IMR-90 (cell line): ENCODE data around the gene SERPINB2. TPM values are rescaled to one million over a fixed set of nuclear protein-coding genes. Genes with fewer than 3 reads are reported as not detected.

Experiments
- ATAC-seq: fragments of 200-7000 bp; cut with Tn5 transposase; 2 replicates; pipeline ENCODE4 v1.9.1; 2020; ENCODE audit warnings: low read depth, mild to moderate bottlenecking, moderate library complexity
- BruUV-seq: library from RNA; stranded (reverse); fragments of 400-500 nt; replicated peaks from 2 replicates; lab custom pipeline; 2021; lab: Mats Ljungman, UMichigan
- CTCF ChIA-PET: fragments of 300-600 bp; formaldehyde crosslinking; extraction: SDS; loops from one replicate; lab custom pipeline; 2021; ENCODE audit warnings: antibody characterized with exemption; lab: Yijun Ruan, JAX
- POLR2A ChIA-PET: fragments of 300-600 bp; sonication (Branson Sonifier 250); formaldehyde crosslinking; loops from one replicate; lab custom pipeline; 2022; ENCODE audit warnings: antibody characterized with exemption; ENCODE audit not compliant: unreplicated experiment; lab: Charles Lee
- DNase-seq: peaks from one replicate; pipeline ENCODE4 v3.0.0; 2013
- H2AFZ ChIP-seq: replicated peaks from 2 replicates; pipeline ENCODE3; 2013; ENCODE audit warnings: low read length, mild to moderate bottlenecking; ENCODE audit not compliant: poor library complexity
- H2AK5ac ChIP-seq: 2 replicates; pipeline ENCODE4 v1.6.1; 2013; ENCODE audit warnings: low read depth, low read length, inconsistent platforms
- H2AK9ac ChIP-seq: replicated peaks from 2 replicates; pipeline ENCODE3; 2013; ENCODE audit warnings: mild to moderate bottlenecking, low read depth, low read length, moderate library complexity; ENCODE audit not compliant: poor library complexity
- H2BK120ac ChIP-seq: 2 replicates; pipeline ENCODE4 v1.6.1; 2013; ENCODE audit warnings: low read depth, low read length, inconsistent platforms
- H2BK15ac ChIP-seq: 3 replicates; pipeline ENCODE4 v1.6.1; 2013; ENCODE audit warnings: low read depth, low read length, inconsistent platforms
- H2BK20ac ChIP-seq: 2 replicates; pipeline ENCODE4 v1.6.1; 2013; ENCODE audit warnings: low read depth, mild to moderate bottlenecking, inconsistent platforms, low read length, moderate library complexity
- H2BK5ac ChIP-seq: 2 replicates; pipeline ENCODE4 v1.6.1; 2013; ENCODE audit warnings: mild to moderate bottlenecking, low read depth, low read length, inconsistent platforms; ENCODE audit not compliant: poor library complexity, severe bottlenecking
- H3K14ac ChIP-seq: replicated peaks from 2 replicates; pipeline ENCODE4 v1.6.1; 2013; ENCODE audit warnings: low read depth, low read length, inconsistent platforms
- H3K18ac ChIP-seq: 2 replicates; pipeline ENCODE4 v1.6.1; 2013; ENCODE audit warnings: low read depth, low read length, control low read depth
- H3K23ac ChIP-seq: 2 replicates; pipeline ENCODE4 v1.6.1; 2013; ENCODE audit warnings: low read depth, low read length, inconsistent platforms
- H3K27ac ChIP-seq: 2 replicates; pipeline ENCODE4 v1.5.1; 2013; ENCODE audit warnings: mild to moderate bottlenecking, control low read depth, low read length; ENCODE audit not compliant: insufficient read depth
- H3K27me3 ChIP-seq: 2 replicates; pipeline ENCODE4 v1.6.1; 2013; ENCODE audit warnings: low read length; ENCODE audit not compliant: control insufficient read depth, insufficient read depth
- H3K36me3 ChIP-seq: 2 replicates; pipeline ENCODE4 v1.6.1; 2013; ENCODE audit warnings: low read length, mixed read lengths; ENCODE audit not compliant: control insufficient read depth, insufficient read depth
- H3K4ac ChIP-seq: 2 replicates; pipeline ENCODE4 v1.6.1; 2013; ENCODE audit warnings: low read depth, low read length, inconsistent platforms
- H3K4me1 ChIP-seq: 2 replicates; pipeline ENCODE4 v1.6.1; 2013; ENCODE audit warnings: low read length, mixed read lengths; ENCODE audit not compliant: control insufficient read depth, insufficient read depth
- H3K4me2 ChIP-seq: 2 replicates; pipeline ENCODE4 v1.6.1; 2013; ENCODE audit warnings: low read depth, mild to moderate bottlenecking, control low read depth, low read length, moderate library complexity
- H3K4me3 ChIP-seq: 2 replicates; pipeline ENCODE4 v1.5.1; 2013; ENCODE audit warnings: low read depth, mild to moderate bottlenecking, control low read depth, low read length, moderate library complexity; ENCODE audit not compliant: insufficient read depth
- H3K56ac ChIP-seq: 2 replicates; pipeline ENCODE4 v1.6.1; 2013; ENCODE audit warnings: low read length, inconsistent platforms; ENCODE audit not compliant: insufficient read depth; ENCODE audit errors: extremely low read depth
- H3K79me1 ChIP-seq, 2 experiments: 2 replicates each; pipeline ENCODE4 v1.6.1; 2013; ENCODE audit warnings: low read length in 2 of 2, inconsistent platforms in 1 of 2, low read depth in 1 of 2
- H3K9ac ChIP-seq: 2 replicates; pipeline ENCODE4 v1.6.1; 2013; ENCODE audit warnings: low read depth, low read length, control low read depth
- H3K9me1 ChIP-seq: 2 replicates; pipeline ENCODE4 v1.6.1; 2013; ENCODE audit warnings: low read length, inconsistent platforms; ENCODE audit not compliant: insufficient read depth
- H3K9me3 ChIP-seq: 2 replicates; pipeline ENCODE4 v1.6.1; 2013; ENCODE audit warnings: low read length; ENCODE audit not compliant: control insufficient read depth, insufficient read depth
- H4K20me1 ChIP-seq: 2 replicates; pipeline ENCODE4 v1.6.1; 2013; ENCODE audit warnings: low read length, inconsistent platforms; ENCODE audit not compliant: insufficient read depth
- H4K5ac ChIP-seq: 2 replicates; pipeline ENCODE4 v1.6.1; 2013; ENCODE audit warnings: mild to moderate bottlenecking, low read depth, low read length, control low read depth
- H4K8ac ChIP-seq, 2 experiments: 2 replicates each; pipeline ENCODE4 v1.6.1; 2013; ENCODE audit warnings: low read depth in 2 of 2, low read length in 2 of 2, control low read depth in 1 of 2, inconsistent platforms in 1 of 2
- H4K91ac ChIP-seq: 2 replicates; pipeline ENCODE4 v1.6.1; 2013; ENCODE audit warnings: low read depth, low read length, inconsistent platforms; ENCODE audit not compliant: insufficient read depth
- BHLHE40 ChIP-seq: fragments of 150-350 bp; IDR thresholded peaks from 2 replicates; pipeline ENCODE4 v1.6.1; 2016; ENCODE audit warnings: mild to moderate bottlenecking, low read depth, low read length
- CEBPB ChIP-seq: IDR thresholded peaks from 2 replicates; pipeline ENCODE4 v1.6.1; 2012; ENCODE audit warnings: low read depth, low read length, improper control_type of control experiment
- CHD1 ChIP-seq: IDR thresholded peaks from 2 replicates; pipeline ENCODE4 v1.6.1; 2012; ENCODE audit warnings: low read depth, low read length, improper control_type of control experiment
- CTCF ChIP-seq: conservative IDR thresholded peaks from 2 replicates; pipeline ENCODE4 v1.5.1; 2012; ENCODE audit warnings: mild to moderate bottlenecking, low read depth, low read length, improper control_type of control experiment
- ELK1 ChIP-seq: fragments of 150-350 bp; IDR thresholded peaks from 2 replicates; pipeline ENCODE4 v1.6.1; 2016; ENCODE audit warnings: low read depth, mild to moderate bottlenecking, low read length, moderate library complexity, borderline replicate concordance
- FOS ChIP-seq: fragments of 150-350 bp; IDR thresholded peaks from 2 replicates; pipeline ENCODE4 v1.6.1; 2016; ENCODE audit warnings: low read depth, low read length
- MAFK ChIP-seq: IDR thresholded peaks from 2 replicates; pipeline ENCODE4 v1.6.1; 2012; ENCODE audit warnings: low read depth, low read length, improper control_type of control experiment
- MAZ ChIP-seq: IDR thresholded peaks from 2 replicates; pipeline ENCODE4 v1.6.1; 2012; ENCODE audit warnings: low read depth, mild to moderate bottlenecking, low read length, improper control_type of control experiment, moderate library complexity, borderline replicate concordance
- POLR2A ChIP-seq: IDR thresholded peaks from 2 replicates; pipeline ENCODE4 v1.6.1; 2012; ENCODE audit warnings: mild to moderate bottlenecking, low read depth, low read length
- RAD21 ChIP-seq: IDR thresholded peaks from 2 replicates; pipeline ENCODE4 v1.6.1; 2012; ENCODE audit warnings: low read length, improper control_type of control experiment
- RCOR1 ChIP-seq: IDR thresholded peaks from 2 replicates; pipeline ENCODE4 v1.6.1; 2012; ENCODE audit warnings: mild to moderate bottlenecking, low read length, improper control_type of control experiment; ENCODE audit not compliant: insufficient replicate concordance
- SMC3 ChIP-seq: fragments of 150-350 bp; IDR thresholded peaks from 2 replicates; pipeline ENCODE4 v1.6.1; 2016; ENCODE audit warnings: low read depth, mild to moderate bottlenecking, antibody characterized with exemption, low read length, moderate library complexity
- USF2 ChIP-seq: fragments of 150-350 bp; IDR thresholded peaks from 2 replicates; pipeline ENCODE4 v1.6.1; 2017; ENCODE audit warnings: mild to moderate bottlenecking, antibody characterized with exemption, low read length, low read depth
- WGBS, 2 experiments: methylation state at CpG; one replicate each; pipeline versions ENCODE4 v1.1.5 to v1.1.7; 2013; ENCODE audit warnings: missing lambda C conversion rate in 2 of 2; ENCODE audit not compliant: insufficient read length in 1 of 2; ENCODE audit errors: extremely low coverage in 2 of 2; 5-methylcytosine and 5-hydroxymethylcytosine counted together
- dilution Hi-C: fragments of 300-500 bp; cut with HindIII; formaldehyde crosslinking; loops from one replicate; pipeline ENCODE4 v1.14.3; 2018; ENCODE audit warnings: low sequenced_read_pairs; ENCODE audit not compliant: unreplicated experiment
- in situ Hi-C: fragments of 300-500 bp; cut with MboI; formaldehyde crosslinking; loops from 3 replicates; pipeline ENCODE4 v1.14.3; 2019; ENCODE audit warnings: low sequenced_read_pairs, inconsistent platforms, mixed read lengths
- intact Hi-C: fragments of 100-400 bp; cut with micrococcal nuclease; formaldehyde crosslinking; loops from 2 replicates; pipeline ENCODE4 v1.10.0; 2022
- polyA plus RNA-seq, 3 experiments: library from polyadenylated mRNA; depleted of rRNA; stranded (reverse); fragments of >200 nt; gene quantifications; 2 replicates each; pipeline ENCODE4 v1.2.3, GENCODE V29; 2012; ENCODE audit warnings: low replicate concordance in 1 of 3
- total RNA-seq: library from RNA; depleted of rRNA; stranded (reverse); fragments of >200 nt; gene quantifications from 2 replicates; pipeline ENCODE4 v1.2.3, GENCODE V29; 2012

SERPINB2 gene
- total and polyA plus RNA-seq, 2 of the 4 experiments (the other 2 are of a cell fraction) = 32.1 to 43.0 TPM

GRCh38 chr18:63922049-63922448, 34.5 kb downstream of the SERPINB2 start:
- Histone ChIP-seq H2BK120ac (no peak overlapping the region), H3K4me3 (no peak overlapping the region), H3K27me3 (peaks cover 5% of the 10 kb centered on the region; the same call in 1 of the 2 replicates), H3K4me1 (no peaks in the 10 kb centered on the region), H2BK15ac (no peak overlapping the region), H2AFZ (no peak overlapping the region), H3K9ac (no peak overlapping the region), H4K20me1 (no peaks in the 10 kb centered on the region), H3K79me1 (no peaks in the 10 kb centered on the region), H2BK5ac (no peak overlapping the region), H4K5ac (no peak overlapping the region), H2BK20ac (no peak overlapping the region), H3K36me3 (no peaks in the 10 kb centered on the region), H3K9me3 (no peaks in the 10 kb centered on the region), H3K18ac (no peak overlapping the region), H3K4ac (no peak overlapping the region), H3K9me1 (no peaks in the 10 kb centered on the region), H4K8ac (no peak overlapping the region), H4K91ac (no peak overlapping the region), H3K4me2 (no peak overlapping the region), H3K23ac (no peak overlapping the region), H2AK9ac (no peak overlapping the region), H3K56ac (no peak overlapping the region), H3K27ac (no peak overlapping the region), H2AK5ac (no peak overlapping the region), H3K14ac (no peak overlapping the region)
- no TSS peak for BruUV-seq
- WGBS, 2 experiments = no CpG with 5 or more reads among the region's 2 CpGs
- TF ChIP-seq ELK1 = no peak
- TF ChIP-seq FOS = no peak
- no peak for TF ChIP-seq MAZ
- no peak for TF ChIP-seq POLR2A
- no peak for TF ChIP-seq MAFK
- no peak for TF ChIP-seq CTCF
- no peak for TF ChIP-seq CHD1
- no peak for TF ChIP-seq USF2
- no peak for TF ChIP-seq RAD21
- TF ChIP-seq RCOR1 = no peak
- TF ChIP-seq SMC3 = no peak
- TF ChIP-seq CEBPB = no peak
- TF ChIP-seq BHLHE40 = no peak
- in situ Hi-C loops = no loop called here
- ATAC-seq = no peak
- CTCF ChIA-PET = interaction anchor here (0.8 to 1.0 kb wide), 2 partner anchors 14 to 54 kb away, joined by 3 to 5 read pairs; no protein-coding TSS in a partner anchor
- intact Hi-C loops = no loop called here
- DNase-seq = no peak
- dilution Hi-C loops = no loop called here
- POLR2A ChIA-PET = no interaction called here
